Measurements from ENCODE around the gene IL31.

The IL31 gene

DNA sequence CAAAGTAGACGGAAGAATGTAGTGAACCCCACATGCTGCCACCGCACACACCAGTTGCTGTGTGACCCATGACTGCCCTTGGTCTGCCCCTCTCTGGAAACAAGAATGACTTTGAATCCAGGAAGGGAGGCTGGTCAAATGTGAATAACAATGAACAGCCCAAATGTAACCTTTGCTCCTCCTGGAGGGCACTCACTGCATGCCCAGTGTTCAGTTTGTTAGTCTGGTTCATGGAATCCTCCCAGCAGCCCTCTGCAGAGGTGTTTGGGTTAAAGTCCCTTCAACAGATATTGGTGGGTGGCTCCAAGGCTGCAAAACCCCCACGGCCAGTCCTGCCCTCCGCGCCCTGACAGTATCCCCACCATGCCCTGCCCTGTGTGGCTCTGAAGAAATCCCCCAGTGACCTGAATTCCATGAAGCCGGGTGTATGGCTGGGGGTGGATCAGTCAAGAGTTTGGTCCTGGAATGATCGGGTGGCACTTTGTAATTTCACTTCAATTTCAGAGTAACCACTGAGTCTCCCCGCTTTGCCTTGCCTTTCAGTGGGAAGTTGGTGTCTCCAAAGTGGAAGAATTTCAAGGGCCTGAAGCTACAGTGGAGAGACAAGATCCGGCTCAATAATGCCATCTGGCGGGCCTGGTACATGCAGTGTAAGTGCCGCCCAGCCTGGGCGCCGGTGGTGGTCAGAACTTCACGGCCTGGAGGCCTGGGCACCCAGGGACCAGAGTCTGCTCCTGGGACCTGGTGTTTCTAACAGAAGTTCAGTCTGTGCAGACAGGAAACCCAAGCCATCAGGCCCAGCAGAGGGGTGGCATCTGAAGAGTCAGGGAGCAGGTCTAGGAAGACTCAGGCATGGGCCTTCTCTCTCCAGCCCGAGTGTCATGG lies 47.1 kb downstream of the IL31 start:
- peak; percentile 70 for DNase-seq

DNA sequence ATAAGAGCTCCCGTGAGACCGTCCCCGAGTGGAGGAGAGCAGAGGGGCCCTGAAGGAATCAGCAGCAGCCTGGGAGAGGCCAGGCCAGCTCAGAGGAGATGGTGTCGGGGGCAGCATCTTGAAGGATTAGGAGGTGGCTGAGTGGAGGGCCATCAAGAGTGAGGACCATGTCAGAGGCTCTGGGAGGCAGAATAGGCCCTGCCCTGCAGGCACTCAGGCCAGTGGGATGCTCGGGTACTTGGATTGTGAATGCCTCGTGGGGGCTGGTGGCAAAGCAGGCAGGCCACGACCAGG lies 47.7 kb downstream of the IL31 start:
- no peak for DNase-seq

DNA sequence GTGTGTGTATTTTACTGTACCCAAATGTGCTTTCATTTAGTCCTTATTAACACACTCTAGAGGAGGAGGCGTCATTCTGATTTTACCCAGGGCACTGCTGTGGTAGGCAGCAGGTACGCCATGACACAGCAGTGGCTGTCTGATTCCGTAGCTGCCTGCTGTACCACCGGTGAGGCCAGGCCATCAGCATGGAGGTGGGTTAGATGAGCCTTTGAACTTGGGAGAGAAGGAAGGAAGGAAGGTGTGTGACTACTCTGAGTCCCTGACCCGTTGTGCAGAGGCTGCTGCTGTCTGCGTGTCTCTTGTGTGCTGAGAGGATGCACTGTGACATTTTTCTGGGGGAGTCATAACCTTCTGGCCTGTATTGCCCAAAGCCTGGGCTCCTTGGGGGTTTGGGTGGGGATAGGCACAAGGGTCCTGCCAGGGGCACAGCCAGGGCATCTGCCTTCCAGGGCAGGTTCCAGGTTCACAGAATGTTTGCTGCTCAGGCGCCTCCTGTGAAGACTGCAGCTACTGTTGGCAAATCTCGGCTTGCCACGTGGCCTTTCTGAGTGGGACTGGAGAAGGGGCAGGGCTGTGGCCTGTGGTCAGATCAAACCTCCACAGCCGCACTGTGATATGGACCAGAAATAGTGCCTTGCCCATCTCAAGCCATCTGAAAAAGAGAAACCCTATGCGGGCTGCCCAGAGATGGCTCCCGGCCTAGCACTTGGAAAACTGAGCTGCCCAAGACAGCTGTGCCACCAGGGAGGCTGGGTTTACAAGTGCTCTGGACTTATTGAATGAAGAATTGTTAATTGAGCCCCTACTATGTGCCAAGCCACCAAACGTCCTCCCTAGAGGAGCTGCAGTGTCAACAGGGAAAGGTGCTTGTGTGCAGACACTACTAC lies 48.3 kb downstream of the IL31 start:
- no peak for DNase-seq

DNA sequence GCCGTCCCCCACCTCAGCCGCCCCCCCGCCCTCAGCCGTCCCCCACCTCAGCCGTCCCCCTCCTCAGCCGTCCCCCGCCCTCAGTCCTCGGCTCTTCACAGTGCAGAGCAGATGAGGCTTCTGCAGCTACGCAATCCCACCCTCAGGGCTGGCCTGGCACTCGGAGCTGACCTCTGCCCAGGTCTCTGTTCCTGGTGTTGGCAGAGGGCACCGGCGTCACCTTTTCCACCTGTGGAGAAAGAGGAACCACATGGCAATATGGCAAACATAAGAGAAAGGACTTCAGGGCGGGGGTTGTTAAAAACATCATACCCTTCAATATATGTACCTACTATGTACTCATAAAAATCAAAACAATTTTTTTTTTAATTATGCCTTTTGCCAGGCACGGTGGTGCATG lies 49.7 kb downstream of the IL31 start:
- no peak for DNase-seq

DNA sequence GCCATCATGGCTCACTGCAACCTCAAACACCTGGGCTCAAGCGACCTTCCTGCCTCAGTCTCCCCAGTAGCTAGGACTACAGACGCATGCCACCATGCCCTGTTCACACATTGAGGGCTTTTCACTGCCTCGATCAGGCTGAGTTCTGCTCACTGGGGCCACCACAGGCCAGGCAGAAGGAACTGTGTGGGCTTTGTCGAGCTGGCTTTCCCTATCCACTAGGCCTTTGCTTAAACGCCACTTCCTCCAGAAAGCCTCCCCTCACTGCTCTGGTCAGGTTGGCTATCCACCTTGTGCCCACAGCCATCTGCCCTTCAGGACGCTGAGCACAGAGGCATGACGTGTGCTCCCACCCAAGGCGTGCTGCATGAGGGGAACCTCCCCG lies 50.3 kb downstream of the IL31 start:
- no peak for DNase-seq

DNA sequence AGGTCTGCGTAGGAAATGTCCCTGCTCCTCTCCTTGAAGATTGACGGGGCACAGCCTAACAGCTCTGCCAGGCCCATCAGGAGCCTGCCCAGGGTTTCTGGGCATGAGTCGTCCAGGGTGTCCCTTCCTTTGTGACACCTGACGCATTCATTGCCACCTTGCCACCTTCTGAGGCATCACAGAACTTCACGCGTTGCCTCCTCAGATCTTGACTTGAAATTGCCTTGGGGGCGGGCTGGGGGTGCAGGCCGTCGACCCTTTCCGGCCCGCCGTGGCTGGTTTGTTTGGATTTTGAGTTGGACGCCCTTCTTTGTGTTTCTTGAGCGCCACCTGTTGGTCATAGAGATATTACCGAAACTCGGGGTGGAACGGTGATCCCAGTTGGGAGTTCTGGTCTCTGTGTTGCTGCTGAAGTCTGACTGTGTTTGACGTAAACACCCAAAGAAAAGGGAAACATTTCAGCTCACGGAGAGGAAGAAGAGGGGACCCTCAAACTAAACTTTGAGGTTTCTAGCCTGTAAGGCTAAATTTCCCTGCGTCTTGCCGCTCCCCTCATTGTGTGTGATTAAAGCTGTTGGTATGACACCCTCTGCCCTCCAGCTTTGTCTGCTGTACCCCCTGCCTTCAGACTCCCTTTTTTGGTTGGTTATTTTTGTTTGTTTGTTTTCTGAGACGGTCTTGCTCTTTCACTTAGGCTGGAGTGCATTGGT lies 50.8 kb downstream of the IL31 start:
- DNase-seq: no peak

Data from 8988T (cell line).